22Rv1 (cell line): ENCODE measurements around the gene ALOX5AP.
"Not testable (repeated sequence)": the region's sequence is repeated elsewhere in the genome, so short reads cannot be mapped to it uniquely, and the experiment has no call there.

ENCODE experiments used
- H3K27ac ChIP-seq: fragments of 450-650 bp; 2 replicates; pipeline ENCODE4 v1.5.1; 2017
- CTCF ChIP-seq: fragments of 450-650 bp; IDR thresholded peaks from 2 replicates; pipeline ENCODE4 v1.5.1; 2017; ENCODE audit warnings: mild to moderate bottlenecking
- ZFX ChIP-seq: fragments of 450-650 bp; IDR thresholded peaks from 2 replicates; pipeline ENCODE4 v1.6.1; 2017; ENCODE audit warnings: antibody characterized with exemption, borderline replicate concordance

Gene ALOX5AP

GRCh38 chr13:30745906-30746686, 10.8 kb downstream of the ALOX5AP start:
- no peak overlapping the region for H3K27ac ChIP-seq
- no peak for TF ChIP-seq ZFX
- no peak for TF ChIP-seq CTCF

- no peak overlapping the region for H3K27ac ChIP-seq
These were observed 11.4 kb downstream of the ALOX5AP start for GRCh38 chr13:30746791-30747190.

GRCh38 chr13:30747845-30748244, 12.5 kb downstream of the ALOX5AP start:
- not testable (repeated sequence) for H3K27ac ChIP-seq

More at GRCh38 chr13:30746791-30747190, 11.4 kb downstream of the ALOX5AP start:
- TF ChIP-seq CTCF (no peak), ZFX (no peak)

GRCh38 chr13:30748717-30749116, 13.4 kb downstream of the ALOX5AP start:
- TF ChIP-seq CTCF = no peak
- TF ChIP-seq ZFX = no peak
- no peak overlapping the region for H3K27ac ChIP-seq

- H3K27ac ChIP-seq = no peak overlapping the region
- TF ChIP-seq ZFX (no peak), CTCF (no peak)
These were observed 14.7 kb downstream of the ALOX5AP start for GRCh38 chr13:30750036-30750435.

GRCh38 chr13:30751183-30751933, 16.0 kb downstream of the ALOX5AP start:
- H3K27ac ChIP-seq = no peak overlapping the region
- TF ChIP-seq CTCF (no peak), ZFX (no peak)

- no peak overlapping the region for H3K27ac ChIP-seq
- TF ChIP-seq CTCF (no peak), ZFX (no peak)
These were observed 17.0 kb downstream of the ALOX5AP start for GRCh38 chr13:30752201-30752797.
